ENCODE results near the gene KSR1.

Gene KSR1

DNA sequence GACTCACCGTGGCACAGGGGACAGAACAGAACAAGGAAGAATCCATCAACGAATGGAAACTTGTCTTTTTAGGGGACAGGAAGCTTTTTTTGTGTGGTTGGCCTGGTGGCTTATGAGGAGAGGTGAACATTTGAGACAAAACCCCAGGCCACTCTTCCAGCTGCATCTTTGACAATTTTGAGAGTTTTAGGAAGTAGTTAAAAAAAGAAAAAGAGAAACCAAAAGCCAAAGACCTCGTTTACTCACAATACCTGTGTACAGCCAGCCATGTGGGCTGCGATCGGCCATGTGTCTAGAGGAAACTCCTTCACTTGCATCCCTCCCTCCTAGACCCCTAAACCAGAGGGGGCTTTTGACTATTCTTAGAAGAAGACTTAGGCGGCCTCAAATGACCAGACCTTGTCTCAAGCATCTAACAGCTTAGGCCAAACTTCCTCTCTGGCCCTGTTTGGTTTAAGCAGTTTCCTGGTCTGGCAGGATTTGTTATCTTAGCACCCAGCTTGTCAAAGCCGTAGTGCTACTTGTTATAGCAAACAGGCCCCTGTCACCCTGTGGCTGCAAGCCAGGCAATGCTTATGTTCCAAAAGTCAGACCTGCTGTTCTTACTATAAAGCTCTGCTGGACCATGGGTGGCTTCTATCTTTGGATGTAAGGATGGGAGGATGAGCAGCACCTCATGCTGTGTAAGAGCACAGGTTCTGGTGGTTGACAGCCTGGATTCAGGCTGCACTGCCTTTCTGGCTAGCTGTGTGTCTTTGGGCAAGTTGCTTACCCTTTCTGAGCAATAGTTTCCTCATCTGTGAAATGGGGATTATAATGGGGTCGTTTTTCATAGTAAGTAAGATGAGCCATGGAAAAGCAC is 17.7 kb downstream of the KSR1 start:
- no peak for DNase-seq (ENCODE audit: low spot score)

DNA sequence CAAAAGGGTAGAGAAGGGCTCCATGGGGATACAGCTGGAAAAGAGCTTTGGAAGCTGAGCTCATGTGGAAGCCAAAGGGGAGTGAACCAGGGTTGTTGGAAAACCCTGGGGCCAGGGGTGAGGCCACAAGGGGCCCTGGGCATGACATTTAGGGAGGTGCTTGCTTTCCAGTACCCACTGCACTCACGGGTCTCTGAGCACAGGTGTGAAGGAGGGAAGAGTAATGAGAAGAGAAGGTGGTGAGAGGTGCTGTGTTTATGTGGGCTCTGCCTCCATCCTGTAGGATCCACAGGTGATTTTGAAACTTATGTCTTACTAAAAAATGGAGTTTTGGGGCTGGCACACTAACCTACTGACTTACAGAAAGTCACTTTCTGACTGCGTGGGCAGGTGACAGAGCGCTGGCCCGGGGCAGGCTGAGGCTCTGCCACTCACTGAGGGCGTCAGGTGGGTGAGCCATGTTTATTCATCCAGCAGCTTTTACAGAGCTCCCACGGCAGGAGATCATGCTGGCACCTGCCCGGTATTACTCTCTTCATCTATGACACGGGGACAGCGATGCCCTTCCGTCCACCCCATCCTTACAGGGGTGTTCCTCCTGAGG is 18.9 kb downstream of the KSR1 start:
- no peak for DNase-seq (ENCODE audit: low spot score)

DNA sequence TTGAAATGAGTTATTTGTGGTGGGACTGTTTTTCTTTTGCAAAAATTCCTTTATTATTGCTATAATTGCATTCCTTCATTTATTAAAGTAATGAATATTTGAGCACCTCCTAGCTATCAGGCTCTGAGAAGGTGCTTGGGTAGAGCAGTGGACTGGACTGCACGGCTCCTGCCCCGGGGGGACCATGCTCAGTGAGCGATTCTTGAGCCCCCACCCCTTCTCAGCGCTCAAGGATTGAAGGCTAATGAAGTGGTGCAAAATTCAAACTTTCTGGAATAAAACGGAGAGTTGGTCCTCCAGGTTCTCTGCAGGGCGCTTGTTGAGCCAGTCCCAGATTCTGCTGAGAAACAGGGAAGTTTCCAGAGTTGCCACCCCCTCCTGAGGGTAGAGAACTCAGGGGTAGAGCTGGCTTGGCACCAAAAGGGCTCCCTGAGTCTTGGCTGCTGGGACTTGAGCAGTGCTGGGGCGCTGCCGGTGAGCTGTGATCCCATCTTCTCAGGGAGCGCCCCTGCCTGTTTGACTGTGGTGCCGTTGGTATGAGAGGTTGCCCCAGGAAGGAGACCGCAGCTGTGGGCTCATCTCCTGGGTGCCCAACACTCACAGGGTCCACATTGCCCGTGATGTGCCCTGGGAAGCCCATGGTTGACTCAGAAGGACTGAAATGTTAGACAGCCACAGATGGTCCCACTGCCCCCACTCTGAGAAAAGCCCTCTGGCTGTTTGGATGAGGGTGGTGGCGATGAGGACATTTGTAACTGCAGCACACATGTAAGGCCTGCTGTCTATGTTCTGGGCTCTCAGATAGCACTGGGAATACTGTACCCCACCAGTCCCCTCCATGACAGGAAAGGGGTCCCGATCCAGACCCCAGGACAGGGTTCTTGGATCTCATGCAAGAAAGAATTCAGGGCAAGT is 20.0 kb downstream of the KSR1 start:
- no peak for DNase-seq (ENCODE audit: low spot score)

DNA sequence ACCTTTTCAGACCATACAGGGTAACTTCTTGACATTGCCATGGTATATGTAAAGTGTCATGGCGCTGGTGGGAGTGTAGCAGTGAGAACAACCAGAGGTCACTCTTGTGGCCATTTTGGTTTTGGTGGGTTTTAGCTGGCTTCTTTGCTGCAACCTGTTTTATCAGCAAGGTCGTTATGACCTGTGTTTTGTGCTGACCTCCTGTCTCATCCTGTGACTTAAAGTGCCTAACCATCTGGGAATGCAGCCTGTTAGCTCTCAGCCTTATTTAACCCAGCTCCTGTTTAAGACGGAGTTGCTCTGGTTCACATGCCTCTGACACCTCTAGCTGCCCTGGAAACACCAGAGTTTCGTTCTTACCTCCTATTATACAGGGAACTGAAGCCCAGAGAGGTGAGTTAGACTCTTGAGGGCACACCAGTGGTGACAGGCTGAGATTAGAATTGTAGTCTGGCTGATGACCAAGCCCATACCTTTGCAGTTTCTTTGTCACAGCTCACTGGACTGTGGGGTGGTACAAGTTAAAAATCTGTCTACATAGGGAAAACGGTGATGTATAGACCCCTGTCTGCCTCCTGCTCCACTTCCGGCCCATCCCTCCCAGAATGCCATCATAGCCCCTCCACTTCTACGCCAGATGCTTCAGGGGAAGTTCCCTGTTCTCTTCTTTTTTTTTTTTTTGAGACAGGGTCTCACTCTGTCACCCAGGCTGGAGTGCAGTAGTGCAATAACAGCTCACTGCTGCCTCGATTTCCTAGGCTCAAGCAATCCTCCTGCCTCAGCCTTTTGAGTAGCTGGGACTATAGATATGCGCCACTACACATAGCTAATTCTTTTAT is 21.0 kb downstream of the KSR1 start:
- DNase-seq (ENCODE audit: low spot score): no peak

DNA sequence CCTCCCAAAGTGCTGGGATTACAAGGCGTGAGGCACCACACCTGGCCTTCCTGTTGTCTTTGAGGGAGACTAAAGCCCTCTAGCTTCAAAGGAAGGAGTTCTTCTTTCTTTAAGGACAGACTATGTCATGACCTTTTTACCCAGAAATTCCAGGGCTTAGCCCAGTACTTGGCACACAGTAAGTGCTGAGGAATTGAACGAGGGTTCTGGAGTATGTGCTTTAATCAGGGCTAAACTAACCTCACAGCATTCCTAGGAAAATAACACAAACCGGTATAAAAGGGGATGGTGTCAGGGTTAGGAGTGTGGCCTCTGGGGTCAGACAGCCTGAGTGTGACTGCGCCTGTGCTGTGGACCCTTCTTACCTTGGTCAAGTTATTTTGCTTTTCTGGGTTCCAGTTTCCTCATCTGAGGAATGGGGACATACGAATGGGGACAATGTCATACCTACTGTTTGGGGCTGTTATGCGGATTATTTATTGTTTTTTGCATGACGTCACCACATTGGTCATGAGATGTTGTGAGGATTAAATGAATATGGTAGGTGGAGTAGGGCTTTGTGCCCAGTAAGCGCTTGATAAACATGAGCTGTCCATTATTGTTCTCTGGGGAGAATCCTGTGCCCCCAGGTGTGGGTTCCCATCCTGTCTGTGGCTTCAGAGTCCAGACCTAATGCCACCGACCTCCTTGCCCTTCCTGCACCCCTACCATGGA is 21.9 kb downstream of the KSR1 start:
- DNase-seq (ENCODE audit: low spot score): no peak

DNA sequence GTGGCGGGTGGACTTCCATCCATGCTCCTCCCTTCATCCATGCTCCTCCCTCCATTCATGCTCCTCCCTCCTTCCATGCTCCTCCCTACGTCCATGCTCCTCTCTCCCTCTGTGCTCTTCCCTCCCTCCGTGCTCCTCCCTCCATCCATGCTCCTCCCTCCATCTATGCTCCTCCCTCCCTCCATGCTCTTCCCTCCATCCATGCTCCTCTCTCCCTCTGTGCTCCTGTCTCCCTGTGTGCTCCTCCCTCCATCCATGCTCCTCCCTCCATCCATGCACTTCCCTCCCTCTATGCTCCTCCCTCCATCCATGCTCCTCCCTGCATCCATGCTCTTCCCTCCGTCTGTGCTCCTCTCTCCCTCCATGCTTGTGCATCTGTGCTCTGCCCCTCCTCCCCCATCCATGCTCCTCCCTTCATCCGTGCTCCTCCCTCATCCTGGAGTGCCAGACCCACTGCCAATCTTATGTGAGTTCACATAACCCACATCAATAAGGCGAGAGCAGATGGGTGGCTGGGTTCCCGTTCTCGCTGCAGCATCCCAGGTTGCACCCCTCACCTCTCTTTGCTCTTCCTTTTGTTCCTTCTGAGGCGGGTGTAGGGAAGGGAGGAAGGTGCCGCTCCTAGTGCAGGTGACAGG is 22.8 kb downstream of the KSR1 start:
- DNase-seq (ENCODE audit: low spot score): no peak

DNA sequence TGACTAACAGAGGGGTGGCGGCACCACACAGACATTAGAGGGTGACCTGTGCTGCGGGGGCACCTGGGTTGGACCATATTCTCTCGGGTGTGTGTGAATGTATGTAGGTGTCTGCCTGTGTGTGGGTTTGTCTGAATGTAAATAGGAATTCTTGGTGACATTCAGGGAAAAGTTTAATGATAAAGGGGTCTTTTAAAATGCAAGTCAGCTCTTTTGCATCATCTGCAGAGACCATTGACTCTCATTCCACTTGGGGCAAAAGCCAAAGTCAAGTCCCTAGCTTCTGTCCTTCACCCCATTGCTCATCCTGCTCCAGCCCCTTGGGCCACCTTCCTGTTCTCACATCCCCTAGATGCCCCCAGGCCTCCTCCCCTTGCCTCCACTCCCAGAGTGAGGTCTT is 23.6 kb downstream of the KSR1 start:
- DNase-seq (ENCODE audit: low spot score): no peak

DNA sequence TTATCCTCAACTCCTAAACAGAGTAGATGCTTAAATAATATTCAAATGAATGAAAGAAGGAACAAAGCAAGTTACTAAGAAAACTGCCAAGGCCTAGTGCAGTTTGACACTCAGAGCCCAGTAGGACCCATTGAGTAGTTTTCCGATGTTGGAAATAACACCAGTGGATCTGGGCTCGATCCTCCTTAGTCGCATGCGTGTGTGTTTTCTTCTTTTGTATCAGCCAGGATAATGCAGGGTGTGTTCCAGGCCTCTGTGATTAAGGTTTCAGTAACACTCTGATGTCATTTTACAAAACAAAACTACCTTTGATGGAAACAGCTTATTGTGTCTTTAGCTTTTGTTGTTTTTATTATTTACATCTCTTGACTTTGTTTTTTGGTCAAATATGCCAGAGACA is 24.5 kb downstream of the KSR1 start:
- no peak for DNase-seq (ENCODE audit: low spot score)

DNA sequence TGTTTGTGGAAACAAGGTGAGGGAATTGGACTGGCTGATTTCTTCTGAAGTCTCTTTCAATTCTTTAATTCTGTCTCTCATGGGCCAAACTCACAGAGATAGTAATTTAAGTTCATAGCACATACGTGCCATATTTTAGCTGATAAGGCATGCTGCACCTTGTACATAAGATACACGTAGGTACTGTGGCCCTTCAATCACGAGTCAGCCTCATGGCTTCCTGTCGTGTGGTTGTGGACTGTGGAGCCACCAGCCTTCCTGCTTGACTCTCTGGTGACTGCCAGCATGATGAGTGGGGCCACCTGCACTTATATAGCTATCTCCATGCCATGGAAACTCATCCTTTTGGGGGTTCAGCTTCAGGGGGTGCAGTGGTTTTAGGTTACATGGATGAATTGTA is 25.1 kb downstream of the KSR1 start:
- no peak for DNase-seq (ENCODE audit: low spot score)

DNA sequence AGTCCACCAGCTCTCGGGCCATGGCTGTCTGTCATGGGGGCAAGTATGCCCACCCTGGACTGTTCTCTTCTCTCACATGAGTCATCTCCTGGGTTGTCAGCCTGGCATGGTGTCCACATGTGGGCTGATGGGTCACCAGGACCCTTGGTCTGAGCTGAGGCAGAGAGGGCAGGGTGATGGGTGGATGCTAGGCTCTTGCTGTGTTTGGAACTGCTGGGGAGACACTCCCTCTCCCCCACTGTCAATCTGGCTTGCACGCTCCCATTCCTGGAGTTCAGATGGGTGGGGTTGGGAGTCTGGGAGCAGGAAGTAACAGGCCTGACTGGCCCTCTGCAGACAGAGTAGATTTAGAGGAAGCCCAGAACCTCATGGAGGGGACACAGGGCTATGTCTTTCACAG is 28.9 kb downstream of the KSR1 start:
- no peak for DNase-seq (ENCODE audit: low spot score)

DNA sequence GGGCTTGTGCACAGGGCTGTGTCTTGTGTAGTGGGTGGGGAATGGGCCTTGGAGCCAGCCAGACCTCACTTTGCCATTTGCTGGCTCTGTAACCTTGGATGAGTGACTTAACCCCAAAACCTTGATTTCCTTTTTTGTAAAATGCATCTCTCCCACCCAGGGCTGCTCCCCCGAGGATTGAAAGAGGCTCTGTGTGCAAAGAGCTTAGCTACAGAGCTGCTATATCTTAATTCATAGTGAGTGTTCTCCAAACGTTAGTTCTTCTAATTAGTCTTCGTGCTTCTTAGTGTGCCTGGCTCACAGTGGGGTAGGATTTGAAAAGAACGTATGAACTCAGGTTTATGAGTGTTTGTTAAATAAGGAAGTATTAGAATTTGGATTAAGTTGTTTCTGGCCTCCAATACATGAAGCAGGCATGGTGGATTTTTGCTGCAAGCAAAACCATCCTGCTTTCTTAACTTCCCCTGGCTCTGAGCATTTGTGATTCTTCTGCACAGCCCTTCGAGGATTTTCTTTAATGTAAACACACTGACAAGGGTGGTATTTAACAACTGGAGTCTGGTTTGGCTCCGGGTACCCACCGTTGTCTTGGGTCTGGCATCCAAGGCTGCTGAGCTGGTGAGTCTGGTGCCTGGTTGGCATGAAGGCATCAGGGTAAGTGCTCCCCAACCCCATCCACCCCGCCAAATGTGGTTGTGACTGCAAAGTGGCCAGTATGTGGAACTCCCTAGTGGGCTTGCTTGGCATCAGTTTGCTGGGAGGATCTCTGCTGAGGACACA is 29.7 kb downstream of the KSR1 start:
- DNase-seq (ENCODE audit: low spot score): no peak

DNA sequence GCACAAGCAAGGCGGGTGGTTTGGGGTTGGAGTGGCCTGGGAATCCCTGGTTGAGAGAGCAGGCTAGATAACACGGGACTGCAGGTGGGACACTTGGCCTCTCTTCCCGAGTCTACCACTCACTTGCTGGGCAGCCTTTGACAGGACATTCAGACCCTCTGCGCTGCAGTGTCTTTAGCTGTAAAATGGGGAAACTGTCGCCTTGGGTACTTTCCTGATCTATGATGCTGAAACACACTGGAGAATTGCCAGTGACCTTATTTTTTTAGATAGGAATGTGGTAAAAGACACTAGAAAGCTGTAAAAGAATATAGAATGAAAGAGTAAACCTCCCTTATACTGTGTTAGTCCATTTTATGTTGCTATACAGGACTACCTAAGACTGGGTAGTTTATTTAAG is 30.5 kb downstream of the KSR1 start:
- no peak for DNase-seq (ENCODE audit: low spot score)

DNA sequence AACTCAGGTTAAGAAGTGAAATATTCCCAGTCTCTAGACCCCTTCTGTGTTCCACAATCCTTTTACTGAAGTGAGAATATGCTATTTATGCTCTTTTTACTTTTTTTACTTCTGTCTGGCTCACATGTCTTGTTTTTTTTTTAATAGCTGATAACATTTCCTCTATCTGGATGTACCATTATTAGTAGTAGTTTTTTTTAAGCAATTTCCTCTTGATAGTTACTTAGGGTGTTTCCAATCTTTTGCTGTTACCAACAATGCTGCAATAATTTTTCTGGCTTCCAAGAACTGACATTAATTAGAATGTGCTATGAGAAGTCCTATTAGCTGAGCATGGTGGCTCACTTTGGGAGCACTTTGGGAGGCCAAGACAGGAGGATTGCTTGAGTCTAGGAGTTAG is 32.0 kb downstream of the KSR1 start:
- DNase-seq (ENCODE audit: low spot score): no peak

DNA sequence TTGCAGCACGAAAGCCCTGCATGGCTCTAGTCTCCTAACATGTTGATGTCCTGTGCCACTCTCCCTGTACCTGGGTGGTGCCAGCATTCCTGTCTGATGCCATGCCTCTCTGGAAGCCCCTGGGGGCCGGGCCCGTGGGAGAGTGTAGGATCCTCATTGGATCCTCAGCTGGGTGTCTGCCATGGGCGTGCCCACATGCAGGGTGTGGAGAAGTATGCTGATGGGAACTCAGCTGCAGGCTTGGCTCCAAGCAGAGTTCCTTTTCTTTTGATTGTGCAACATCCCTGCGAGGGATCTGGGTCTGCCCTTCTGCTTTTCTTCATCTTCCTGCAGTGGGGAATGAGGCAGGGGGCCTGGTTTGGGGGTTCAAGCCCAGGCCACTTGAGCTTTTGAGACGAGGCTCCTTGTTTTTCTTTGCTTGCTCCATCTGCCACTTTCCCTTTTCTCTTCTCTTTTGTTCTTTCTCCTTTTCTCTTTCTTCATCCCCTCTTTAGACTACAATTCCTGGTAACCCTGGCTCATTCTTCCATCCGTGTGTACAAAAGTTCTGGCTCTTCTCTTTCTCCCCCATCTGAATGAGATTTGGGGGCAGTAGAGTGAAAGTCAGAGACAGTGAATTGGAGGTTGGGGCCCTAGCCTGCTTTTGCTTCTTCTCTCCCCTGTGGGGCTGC is 32.9 kb downstream of the KSR1 start:
- no peak for DNase-seq (ENCODE audit: low spot score)

DNA sequence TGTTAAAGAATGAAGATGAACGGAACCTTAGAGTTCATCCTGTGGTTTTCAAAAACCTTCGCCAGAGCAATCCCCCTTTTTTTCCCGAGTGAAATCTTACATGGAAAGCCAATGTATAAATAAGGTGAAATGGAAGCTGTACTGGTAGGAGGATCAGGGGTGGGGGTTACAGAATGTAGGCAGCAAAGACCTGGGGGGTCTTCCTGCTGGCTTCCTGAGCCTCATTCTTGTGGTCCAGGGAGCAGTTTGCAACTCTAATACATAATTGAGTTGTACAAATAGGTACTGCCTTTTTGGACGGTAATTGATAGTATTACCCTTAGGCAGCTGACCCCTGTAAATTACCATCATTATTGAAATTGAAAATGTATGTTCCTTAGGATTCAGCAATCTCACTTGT is 34.1 kb downstream of the KSR1 start:
- DNase-seq (ENCODE audit: low spot score): no peak

DNA sequence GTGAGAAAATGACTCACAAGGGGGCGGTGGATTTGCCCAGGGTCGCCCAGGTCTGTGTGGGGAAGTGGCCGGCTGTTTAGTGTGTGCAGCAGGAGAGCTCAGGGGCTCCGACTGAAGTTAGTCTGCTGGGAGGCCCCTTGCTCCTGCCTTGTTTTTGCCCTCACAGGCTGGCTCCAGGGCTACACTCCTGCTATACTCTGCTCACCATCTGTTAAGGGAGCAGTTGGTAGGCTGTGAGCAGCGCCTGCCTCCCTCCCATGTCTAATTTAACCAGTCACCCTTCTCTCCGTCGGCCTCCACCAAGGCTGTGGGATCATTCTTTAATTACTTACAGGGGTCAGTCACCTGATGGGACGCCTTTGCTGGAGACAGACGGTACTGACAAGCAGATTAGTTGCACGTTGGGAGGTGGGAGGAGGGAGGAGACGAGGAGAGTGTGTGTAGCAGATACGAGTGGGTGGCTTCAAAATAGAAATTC is 35.5 kb downstream of the KSR1 start:
- no peak for DNase-seq (ENCODE audit: low spot score)

DNA sequence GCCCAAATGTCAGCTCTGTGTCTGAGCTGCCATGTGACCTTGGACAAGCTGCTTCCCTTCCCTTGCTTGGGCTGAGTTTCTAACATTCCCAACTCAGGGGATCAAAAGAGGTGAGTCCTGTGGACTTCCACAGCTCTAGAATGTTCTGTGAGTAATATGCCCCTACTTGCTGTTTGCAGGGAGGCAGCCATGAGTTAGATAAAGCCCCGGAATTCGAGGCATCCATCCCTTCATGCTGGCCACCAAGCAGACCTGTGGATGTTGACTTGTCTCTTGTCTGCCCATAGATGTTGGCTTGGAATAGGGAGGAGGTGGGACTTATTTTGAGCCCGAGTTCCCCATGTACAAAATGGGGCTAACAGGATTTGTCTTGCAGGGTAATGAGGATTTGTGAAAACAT is 36.2 kb downstream of the KSR1 start:
- no peak for DNase-seq (ENCODE audit: low spot score)

DNA sequence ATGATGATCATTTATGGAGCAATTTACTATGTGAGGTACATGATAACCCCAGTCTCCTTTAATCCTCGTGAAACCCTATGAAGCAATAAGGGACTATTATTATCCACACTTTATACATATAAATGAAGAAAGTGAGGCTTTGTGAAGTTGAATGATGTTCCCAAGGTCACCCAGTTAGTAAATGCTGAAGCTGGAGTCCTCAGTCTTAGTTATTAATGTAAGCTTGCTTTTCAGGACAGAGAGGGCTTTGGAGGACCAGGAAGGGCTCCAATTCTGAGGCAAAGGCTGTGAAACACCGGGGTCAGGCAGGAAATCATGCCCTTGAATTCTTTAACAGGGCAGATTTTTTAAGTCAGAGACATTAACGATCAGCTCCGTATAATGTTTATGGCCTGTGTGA is 36.8 kb downstream of the KSR1 start:
- no peak for DNase-seq (ENCODE audit: low spot score)
